Stimulated activated CD4-positive, alpha-beta T cell treated with anti-CD3 and anti-CD28 coated beads, Interleukin-4, amount 100 ng/mL, for 4 hours (primary cell): ENCODE results near the gene CMIP.

Experiments
- DNase-seq, 2 experiments: peaks; one replicate each; pipeline ENCODE4 v3.0.0-alpha.2; 2020

CMIP gene

DNA sequence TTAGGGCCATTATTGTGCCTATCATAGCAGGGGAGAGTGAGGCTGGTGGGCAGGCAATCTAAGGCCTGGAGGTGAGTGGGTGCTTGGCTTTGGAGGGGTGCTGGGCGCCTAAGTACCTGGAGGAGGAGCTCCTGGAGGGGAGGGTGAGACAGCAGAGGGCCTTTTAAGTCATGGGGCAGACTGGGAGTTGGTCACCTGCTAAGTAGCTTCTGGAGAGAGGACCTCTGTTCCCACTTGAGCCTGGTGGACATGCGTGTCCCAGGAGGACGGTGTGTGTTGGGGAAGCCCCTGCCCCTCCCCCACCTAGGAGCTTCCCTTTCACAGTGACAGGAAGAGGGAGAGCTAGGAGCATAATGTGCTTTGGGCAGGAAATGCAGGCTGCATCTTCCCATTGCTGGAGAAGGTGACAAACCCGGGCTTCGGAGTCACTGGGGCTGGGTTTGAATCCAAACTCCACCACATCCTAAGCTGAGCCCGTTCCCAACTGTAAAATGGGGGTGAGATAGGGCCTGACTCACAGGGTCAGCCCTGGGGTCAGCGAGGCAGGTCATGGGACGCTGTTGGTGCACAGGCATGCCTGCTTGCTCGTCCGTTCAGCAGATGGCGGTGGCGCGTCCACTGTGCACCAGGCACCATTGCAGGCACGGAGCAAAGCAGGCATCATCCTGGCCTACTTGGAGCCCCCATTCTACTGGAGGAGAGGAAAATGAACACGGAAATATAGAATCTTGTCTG is 37.9 kb downstream of the CMIP start:
- no peak for DNase-seq

DNA sequence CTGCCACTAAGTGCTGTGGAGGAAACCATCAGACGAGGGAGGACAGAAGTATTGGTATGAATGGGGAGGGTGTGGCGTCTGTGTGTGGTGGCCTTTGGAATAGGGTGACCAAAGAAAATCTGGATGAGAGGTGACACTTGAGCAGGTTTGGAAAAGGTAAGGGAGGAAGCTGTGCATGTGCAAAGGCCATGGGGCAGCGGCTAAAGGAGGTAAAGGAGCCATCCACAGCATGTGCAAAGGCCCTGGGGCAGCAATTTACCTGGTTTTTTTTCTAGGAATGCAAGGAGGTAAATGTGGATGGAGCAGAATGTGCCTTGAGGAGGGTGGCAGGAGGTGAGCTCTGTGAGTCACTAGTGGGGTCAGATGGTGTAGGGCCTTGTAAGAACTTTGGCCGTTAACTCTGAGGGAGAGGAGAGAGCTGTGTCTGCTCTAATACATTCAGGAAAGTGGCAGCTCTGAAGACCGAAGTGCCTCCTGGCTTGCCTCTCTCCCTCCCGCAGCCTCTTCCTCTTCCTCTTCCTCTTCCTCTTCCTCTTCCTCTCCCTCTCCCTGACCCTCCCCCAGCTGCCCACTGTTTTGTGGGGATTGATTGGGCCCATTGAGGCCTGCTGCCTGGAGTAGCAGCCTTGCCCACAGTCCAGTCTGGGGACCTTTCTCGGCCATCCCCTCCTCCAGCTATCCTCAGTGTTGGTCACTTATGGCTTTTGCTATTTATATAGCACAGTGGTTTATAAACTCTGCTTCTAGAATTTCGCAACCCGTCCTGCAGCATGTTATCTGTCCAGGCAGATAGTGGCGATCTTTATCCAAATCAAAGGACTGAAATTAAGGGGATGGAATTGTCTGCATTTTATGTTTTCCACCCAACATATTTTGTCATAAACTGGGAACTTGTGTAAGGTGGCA is 38.7 kb downstream of the CMIP start:
- DNase-seq = no peak

DNA sequence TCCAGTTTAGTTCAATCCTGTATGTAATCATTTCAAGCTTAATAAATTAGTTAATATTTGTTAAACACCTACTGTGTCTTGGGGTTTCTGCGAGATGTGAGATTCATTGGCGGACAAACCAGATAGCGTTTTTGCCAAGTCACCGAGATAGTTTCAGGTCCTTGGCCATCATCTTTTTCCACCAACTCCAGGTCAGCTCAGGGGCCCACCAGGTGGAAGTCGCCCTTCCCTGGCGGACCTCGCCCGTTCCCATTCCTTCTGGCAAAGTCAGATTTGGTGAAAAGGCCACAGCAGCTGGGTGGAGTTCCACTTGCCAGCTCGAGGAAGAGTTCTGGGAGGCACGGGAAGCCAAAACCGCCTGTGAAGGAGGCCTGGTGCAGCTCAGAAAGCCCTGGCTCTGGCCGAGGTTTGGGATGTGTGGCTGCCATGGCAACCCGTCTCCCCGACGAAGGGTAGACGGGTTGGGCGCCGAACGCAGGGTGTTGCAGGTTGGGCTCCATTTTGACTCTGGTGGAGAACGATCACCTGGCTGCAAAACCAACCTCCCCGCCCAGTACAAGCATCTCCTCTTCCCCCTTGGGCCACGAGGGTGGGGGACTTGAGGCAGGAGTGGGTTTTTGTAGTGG is 39.5 kb downstream of the CMIP start:
- DNase-seq = no peak

DNA sequence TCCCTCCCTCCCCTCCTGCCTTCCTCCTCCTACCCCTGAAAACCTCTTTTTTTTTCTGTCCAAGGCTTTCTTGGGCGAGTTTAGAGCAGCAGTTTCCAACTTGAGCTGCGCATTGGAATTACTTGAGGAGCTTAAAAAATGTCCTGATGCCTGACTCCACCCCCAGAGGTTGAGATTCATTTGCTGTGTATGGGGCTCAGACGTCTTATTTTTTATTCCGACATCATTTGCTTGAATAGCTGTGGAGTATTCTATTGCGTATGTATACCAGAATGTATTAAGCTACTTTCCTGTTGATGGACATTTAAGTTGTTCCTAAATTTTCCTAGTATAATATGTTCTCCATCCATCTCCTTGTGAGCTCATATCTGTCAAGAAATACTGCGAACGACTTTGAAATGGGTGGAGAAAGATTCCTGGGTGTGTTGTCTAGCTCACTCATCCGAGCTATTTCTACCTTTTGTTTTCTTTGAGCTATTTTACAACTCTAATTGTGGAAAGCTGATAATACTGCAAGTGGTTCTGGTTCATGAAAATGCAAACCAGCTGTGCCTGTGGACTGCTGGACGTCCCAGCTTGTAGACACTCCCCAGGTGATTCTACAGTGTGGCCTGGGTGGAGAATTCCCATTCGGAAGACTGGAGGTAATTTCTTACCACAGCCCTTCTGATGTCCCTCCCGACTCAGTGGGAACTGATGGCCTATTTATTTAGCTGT is 40.5 kb downstream of the CMIP start:
- no peak for DNase-seq

DNA sequence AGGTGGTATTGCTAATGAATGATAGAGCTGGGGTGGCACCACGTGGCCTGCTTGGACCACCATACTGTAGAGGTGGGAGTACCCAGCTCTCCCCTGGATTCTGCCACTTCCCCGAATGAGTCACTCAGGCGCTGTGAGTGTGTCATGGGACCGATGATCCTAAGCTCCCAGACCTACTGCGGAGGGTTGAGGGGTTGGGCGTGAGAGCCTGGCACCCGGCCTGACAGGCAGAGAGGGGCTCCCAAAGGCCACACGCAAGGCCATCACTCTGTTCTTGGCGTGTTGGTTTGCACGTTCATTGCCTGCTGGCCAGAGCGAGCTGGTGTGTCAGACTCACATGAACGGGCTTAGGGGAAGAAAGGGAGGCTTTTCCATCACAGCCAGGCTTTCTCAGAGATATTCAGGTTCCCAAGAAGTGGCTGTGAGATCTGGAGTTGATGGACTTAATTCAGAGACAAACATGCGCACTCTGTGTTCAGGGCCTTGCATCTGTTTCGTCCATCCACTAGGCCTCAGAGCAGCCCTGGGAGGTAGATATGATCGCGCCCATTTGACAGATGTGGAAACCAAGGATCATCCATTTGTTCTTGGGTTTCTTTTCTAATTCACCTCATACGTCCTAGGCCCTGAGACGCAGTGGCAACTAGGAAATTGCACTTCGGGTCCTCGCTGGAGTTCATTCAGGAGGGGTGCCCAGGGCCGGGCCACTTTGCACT is 41.4 kb downstream of the CMIP start:
- DNase-seq = no peak

DNA sequence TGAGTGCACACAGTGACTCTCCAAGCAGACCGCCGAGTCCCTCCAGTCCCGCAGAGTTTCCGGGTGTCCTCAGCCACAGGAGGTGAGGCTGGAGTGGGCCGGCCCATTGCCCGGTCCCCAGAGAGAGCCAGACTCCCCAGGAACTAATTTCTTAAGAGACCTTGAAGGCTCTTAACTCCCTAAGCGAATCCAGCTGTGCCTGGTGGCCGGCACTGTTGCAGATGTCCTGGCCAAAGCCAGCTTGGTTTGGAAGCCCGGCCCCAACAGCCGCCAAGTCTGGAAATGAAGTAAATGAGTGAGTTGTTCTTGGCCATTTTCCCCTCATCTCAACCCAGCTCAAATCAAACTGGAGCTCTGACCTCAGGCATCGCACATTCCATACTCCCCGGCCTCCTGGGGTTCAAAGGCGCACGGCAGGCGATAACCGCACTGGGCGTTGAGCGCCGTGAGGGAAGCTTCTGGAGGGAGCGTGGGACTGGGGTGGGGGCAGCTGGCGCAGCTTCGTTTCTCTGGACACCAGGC is 42.0 kb downstream of the CMIP start:
- no peak for DNase-seq

DNA sequence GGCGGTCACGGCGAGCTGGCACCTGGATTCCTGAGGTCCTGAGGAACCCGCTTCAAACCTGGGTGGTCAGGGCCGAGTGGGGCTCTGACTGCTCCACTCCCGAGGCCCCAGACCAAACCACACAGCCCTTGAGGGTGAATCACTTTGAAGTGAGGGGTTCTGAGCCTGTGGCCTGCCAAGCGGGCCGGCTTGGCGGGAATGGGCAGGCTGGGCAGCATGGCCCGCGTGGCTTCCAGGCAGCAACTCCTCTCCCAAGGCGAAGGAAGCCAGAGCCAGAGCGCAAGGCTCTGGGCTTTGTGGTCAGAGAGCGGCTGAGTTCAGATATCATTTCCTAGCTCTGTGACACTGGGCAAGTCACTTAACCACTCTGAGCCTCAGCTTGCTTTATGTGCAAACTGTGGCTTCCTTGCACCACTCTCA is 42.7 kb downstream of the CMIP start:
- no peak for DNase-seq

DNA sequence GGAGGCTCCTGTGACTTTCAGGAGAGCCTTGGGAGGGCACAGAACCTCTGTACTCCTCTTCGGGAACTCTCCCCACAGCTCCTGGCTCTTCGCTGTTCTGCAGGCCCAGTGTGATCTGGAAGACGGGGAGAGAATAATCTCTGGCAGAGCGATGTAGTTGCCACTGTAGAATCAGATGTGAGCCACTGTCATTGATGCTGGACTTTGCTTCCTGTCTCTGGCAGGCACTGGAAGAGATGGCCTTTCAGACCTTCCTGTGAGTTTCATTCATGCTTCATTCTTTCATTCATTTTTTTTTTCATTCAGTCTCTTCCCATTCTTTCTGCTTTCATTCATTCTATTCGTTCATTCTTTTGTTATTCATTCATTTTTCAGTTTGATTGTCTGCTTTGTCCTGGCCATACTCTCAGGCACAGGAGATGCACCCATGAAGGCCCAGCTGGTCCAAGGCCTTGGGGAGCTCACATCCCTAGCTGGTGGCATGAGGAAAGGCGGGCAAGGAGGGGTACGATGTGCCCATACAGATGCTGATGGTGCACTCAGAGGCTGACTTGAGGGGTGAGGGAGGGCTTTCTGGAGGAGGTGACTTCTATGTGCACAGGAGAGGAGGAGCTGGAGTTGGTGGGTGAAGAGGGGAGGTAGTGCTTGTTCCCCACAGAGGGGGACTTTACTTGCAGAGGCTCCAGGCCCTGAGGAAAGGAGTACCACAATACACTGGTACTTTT is 44.2 kb downstream of the CMIP start:
- no peak for DNase-seq

DNA sequence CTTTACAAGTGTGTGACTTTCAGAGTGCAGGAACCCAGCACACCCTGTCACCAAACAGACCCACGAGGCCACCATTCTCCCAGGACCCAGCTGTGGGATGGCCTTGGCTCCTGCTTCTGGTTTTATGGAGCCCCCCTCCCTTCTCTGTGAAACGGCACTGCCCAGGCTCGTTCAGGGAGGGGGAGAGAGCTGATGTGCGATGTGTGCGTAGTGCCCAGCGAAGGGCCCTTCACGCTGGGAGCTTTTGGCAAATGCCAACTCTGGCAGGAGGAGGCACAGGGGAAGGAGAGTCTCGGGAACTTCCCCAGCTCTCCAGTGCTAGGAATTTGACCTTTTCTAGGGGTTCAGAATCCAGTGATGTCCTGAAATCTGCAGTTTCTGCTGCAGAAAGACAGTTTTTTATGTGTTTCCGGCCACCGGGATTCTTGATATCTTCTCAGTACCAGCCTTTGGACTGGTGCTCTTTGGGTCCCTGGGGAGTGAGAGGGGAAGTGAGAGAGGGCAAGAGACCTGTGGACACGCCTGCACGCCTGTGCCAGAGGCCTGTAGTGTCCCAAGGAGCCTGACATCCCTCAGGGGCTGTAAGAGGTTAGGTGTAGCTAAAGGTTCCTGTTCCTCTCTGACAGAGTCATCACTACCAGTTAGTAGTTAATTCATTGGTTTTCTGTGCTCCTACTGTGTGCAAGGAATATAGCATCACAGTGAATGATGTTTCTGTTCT is 45.1 kb downstream of the CMIP start:
- no peak for DNase-seq

DNA sequence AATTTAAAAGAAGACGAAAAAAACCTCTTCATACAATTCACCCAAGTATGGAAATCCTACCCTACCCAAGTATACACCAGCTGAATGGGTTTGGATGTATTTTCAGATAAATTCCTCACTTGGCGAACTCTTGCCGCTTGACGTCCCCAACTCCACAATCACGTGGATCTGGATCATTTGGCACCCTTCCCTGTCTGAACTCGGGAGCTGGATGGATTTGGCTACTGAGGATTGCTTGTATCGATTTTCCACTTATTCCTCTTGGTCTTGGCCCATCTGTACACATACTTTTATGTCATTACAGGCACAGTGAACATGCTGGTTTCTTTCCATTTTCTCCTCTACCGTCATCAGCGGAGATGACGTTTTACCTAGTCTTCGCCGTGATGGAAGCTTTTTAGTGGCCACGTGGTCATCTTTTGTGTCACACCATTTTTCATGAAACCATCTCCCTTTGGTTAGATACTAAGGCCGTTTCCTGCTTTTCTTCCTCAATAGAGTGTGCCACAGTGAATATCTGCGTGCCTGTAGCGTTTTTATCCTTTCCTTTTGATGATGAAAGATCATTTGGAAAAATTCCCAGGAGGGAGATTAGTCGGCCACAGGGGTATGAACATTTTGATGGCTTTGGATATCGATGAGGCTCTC is 47.1 kb downstream of the CMIP start:
- no peak for DNase-seq

DNA sequence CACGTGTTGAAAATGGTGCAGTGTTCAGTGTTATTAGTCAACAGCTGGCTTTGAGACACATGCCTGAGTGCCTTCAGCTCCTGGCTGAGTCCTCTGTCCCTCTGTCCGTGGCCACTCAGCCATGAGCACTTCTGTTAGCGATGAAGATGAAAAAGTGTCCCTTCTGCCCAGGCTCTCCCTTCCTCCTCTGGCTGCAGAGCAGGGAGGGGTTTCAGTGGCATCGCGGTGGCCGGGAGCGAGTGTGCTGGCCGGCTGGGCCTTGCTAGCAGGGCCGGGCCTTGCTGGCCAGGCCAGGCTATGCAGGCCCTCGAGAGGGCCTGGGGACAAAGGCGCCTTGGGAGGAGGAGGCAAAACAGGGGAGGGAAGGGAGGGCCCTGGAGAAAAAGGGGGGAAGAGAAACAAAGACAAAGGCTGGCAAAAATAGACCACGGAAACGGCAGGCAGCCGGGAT is 47.7 kb downstream of the CMIP start:
- DNase-seq = no peak

DNA sequence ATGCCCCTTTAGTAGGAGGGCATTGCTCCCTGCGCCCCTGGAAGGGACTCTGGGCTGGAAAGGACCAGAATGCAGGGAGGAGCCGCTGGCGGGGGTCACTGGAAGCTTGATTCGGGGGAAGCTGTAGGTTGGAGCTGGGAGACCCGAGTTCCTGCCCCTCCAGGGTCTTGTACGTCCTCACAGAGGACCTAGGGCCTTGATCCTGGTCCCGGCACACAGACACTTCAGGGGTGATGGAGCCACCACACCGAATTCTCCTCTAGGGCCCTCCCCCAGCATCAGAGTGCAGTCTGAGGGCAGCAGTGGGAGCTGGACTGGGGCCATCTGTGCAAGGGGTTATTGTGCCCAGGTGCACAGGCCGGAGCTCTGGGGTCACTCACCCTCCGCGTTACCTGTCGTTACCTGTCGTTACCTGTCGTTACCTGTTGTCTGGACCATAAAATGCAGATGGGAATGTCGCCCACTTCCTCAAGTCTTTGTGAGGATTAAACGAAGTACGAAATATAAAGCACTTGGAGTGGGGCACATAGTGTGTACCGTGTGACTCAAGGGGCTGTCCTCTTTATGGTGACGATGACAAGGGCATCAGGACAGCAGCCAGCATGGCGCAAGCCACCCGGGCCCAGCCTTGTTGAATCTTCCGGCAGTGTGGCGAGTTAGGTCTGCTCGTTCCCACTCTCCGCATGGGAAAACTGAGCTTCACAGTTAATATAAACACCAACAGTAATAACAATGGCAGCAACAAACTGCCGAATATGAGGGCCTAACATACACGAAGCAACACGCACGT is 48.6 kb downstream of the CMIP start:
- DNase-seq = no peak

DNA sequence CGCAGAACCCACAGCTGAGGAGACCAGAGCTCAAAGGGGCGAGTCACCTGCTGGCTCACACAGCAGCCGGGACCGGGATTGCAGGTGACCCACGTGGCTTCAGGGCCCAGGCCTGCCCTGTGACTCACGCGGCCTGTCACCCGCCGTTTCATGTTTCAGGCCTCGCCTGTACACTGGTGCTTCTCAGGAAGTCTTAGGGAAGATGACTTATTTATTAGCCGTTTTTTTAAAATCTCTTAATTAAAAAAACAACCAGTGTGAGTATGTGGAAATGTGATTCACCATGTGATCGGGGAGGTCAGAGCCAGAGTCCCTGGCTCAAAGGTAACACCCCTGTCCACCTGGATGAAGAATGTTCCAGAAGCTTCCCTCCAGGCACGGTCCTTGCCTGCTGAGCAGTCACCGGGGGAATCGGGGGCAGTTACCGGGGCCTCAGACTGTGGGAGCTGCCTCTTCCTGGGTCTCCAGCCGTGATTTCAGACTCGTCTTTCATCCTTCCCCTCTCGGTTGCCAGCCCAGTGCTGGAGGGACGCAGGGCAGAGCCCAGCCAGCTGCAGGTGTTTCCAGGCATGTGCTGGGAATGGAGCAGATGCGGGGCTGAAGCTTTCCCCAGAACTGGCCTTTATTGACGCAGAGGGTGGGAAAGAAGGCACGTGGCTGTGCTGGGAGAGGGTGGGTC is 49.3 kb downstream of the CMIP start:
- peak; percentile 34 to 47 for DNase-seq

DNA sequence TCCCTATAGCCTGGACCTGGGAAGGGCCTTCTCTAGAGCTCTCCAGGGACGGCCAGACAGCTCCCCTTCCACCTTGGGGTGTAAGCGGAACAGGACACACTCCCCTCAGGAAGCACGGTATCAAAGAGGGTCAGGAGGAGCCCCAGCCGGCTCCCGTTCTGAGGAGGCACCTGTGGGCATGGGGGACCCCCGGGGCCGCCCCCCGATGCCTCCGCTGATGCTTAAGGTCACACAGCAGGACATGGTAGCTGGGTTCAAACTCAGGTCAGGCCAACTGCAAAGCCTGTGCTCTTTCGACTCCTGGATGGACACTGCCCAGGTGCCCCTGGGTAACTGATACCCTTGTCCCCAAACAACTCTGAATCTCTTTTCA is 49.8 kb downstream of the CMIP start:
- no peak for DNase-seq

DNA sequence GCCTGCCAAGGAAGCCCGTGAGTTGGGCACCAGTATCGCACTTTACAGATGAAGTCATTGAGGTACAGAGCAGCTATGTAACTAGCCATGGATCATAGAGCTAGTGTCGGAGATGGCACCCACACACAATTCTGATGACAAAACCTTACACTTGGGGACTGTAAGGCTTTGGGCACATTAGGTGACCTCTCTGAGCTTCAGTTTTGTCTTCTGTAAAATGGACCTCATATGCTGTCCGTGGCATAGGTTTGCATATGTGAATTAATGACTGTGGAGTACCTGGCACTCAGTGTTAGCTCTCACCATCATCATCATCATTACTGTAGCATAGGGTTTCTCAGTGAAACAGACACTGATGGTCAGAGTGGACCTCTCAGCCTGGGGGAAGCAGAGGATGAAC is 50.3 kb downstream of the CMIP start:
- DNase-seq = no peak

DNA sequence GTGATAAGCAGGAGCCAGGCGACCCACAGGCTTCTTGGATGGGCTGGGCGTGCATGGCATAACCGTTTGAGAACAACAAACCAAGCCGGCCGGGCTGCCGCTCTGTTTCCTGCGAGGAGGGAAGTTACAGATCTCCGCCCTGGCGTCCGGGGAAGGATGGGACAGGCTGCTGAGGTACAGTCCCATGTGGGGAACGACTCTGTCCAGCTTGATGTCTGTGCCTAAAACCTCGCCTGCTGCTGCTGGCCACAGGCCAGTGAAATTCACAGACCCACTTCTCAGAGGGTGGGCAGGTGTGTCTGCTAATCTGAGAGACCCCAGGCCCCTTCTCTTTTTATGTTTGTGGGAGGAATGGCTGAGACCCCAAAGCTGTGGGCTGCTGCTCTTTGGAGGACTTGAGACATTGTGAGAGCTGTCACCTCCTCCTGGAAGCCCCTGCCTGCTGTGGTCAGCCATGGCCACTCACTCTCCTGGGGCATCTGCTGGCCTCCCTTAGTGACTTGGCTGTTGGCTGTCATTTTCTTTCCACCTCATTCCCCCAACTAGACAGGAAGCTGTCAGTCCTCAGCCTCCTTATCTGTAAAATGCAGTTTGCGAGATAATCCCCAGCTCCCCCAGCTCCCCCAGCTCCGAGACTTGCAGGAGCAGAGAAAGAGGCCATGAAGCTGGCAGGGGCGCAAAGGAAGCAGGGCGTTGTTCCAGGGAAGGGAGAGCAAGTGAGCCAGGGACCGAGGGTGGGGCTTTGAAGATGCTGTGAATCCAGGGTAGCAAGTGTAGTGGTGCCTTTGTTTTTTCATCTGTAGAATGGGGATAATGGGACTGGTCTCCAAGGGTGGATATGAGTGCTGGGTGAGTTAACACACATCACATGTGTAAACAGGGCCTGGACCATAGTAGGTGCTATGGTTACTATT is 51.0 kb downstream of the CMIP start:
- DNase-seq = no peak

DNA sequence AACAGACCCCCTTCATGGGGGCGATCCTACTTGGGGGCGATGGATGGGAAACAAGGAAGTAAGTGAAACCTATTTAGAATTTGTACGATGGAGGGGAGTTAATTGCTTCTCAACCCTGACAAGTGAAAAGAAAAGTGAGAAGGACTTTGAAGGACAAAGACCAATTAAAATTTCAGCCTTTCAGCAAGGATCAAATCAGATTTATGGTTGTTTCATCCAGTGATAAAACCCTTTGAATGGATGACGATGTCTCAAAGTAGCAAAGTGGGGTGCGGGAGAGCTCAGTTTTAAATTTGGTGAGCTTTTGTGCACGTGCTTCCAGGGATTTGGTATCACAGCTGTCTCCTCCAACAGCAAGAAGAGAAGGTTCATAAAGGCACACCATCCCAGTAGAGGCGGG is 51.7 kb downstream of the CMIP start:
- no peak for DNase-seq

DNA sequence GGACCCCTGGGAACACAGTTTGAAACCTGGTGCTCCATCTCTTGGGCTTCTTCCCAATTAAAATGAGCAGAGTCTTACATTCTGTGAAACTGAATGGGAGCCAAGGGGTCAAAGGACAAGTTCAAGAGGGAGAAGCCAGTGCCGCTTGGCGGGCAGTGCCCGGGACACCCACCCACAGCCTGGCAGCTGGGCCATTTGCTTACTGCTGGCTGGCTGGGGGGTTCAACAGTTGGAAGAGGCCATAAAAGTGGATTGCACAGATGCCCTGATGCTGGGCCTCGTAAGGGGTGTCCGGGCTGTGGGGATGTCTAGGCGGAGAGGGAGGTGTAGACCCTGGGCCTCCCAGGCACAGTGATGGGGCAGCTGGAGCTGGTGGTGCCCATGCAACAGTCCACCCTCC is 52.1 kb downstream of the CMIP start:
- no peak for DNase-seq
